Stomach (tissue), 9 donors: ENCODE data around the gene ERG. TPM values are rescaled to one million over a fixed set of nuclear protein-coding genes. Genes with fewer than 3 reads are reported as not detected.

ENCODE experiments used
- DNase-seq, 2 donors: peaks; one replicate each; pipeline versions ENCODE4 v3.0.0 to v3.0.0-alpha.2; 2013 to 2019
- H3K27ac ChIP-seq, 5 donors: fragments of 200-600 bp in 4 of 5; sonication (generic) in 4 of 5; one replicate each; pipeline ENCODE4 v1.5.1; 2013 to 2019; ENCODE audit warnings: mild to moderate bottlenecking in 1 of 5, moderate library complexity in 1 of 5
- H3K27me3 ChIP-seq, 3 donors: fragments of 200-600 bp; sonication (generic); one replicate each; pipeline ENCODE4 v1.5.1; 2017 to 2019; ENCODE audit warnings: mixed run types in 1 of 3
- H3K36me3 ChIP-seq, 4 donors: fragments of 200-600 bp; sonication (generic); 1 replicate in 3 of 4; 2 replicates in 1 of 4; pipeline ENCODE4 v1.5.1; 2016 to 2019
- H3K4me1 ChIP-seq, 4 donors: fragments of 200-600 bp; sonication (generic); one replicate each; pipeline ENCODE4 v1.5.1; 2016 to 2019
- H3K4me3 ChIP-seq, 4 donors: fragments of 200-600 bp; sonication (generic) in 3 of 4; one replicate each; pipeline ENCODE4 v1.5.1; 2016 to 2019; ENCODE audit warnings: mild to moderate bottlenecking in 1 of 4
- H3K9me3 ChIP-seq, 4 donors: fragments of 200-600 bp; sonication (generic); one replicate each; pipeline ENCODE4 v1.5.1; 2016 to 2019
- CTCF ChIP-seq, 7 experiments: fragments of 450-650 bp in 4 of 7; fragments of 200-600 bp in 3 of 7; sonication (generic) in 3 of 7; IDR thresholded peaks; one replicate each; pipeline ENCODE4 v1.5.1; 2016 to 2019; ENCODE audit warnings: antibody characterized with exemption in 7 of 7, control low read depth in 2 of 7, mild to moderate bottlenecking in 1 of 7
- EP300 ChIP-seq: sonication (generic); formaldehyde crosslinking; IDR thresholded peaks from one replicate; pipeline ENCODE4 v1.6.1; 2017; ENCODE audit warnings: antibody characterized with exemption
- POLR2A ChIP-seq, 4 donors: fragments of 450-650 bp; IDR thresholded peaks; one replicate each; pipeline ENCODE4 v1.6.1; 2016; ENCODE audit warnings: antibody characterized with exemption in 4 of 4, control low read depth in 2 of 4, mild to moderate bottlenecking in 1 of 4, moderate library complexity in 1 of 4
- POLR2AphosphoS5 ChIP-seq, 3 donors: sonication (generic); formaldehyde crosslinking; IDR thresholded peaks; one replicate each; pipeline ENCODE4 v1.6.1; 2016; ENCODE audit warnings: antibody characterized with exemption in 3 of 3
- WGBS, 5 donors: extraction: QIAGEN DNeasy Blood & Tissue Kit in 3 of 5; methylation state at CpG; one replicate each; pipeline versions ENCODE4 v1.1.5 to v1.1.7; 2013 to 2018; 5-methylcytosine and 5-hydroxymethylcytosine counted together
- intact Hi-C: fragments of 100-400 bp; cut with DNase I; formaldehyde crosslinking; loops from one replicate; pipeline ENCODE4 v1.15.1; 2023; ENCODE audit warnings: low total_unique reads
- polyA plus RNA-seq, 3 donors: library from polyadenylated mRNA; stranded (reverse); fragments of 200-250 nt; gene quantifications; one replicate each; pipeline ENCODE4 v1.2.3, GENCODE V29; 2013
- total RNA-seq, 5 donors: library from RNA; depleted of rRNA; stranded (reverse); fragments of >200 nt; gene quantifications; one replicate each; pipeline versions ENCODE4 v1.1.0 to v1.2.3, GENCODE V29; 2014 to 2016
- donor health status: healthy with polysubstance abuse.
- donor health status: Bipolar disorder and iron deficiency.
- donor health status: healthy.

ERG gene
- total and polyA plus RNA-seq, 8 donors, result 0.58 to 14.5 (median 5.4) TPM; not detected in 1

- DNase-seq, result no peak
- WGBS, 5 donors, result 81 to 93% (median 84%) methylated on average over 5 of the region's 5 CpGs
- TF ChIP-seq POLR2AphosphoS5 (IDR thresholded peaks at IDR 0.05) (no peak), EP300 (no peak), POLR2A (IDR thresholded peaks at IDR 0.05) (no peak), CTCF (IDR thresholded peaks at IDR 0.05) (no peak)
- H3K36me3 ChIP-seq, result no peaks in the 10 kb centered on the region
- no peak overlapping the region for H3K4me3 ChIP-seq
- no peaks in the 10 kb centered on the region for H3K9me3 ChIP-seq
- intact Hi-C loops, result no loop called here
- H3K27ac ChIP-seq, result peak overlapping the region in 1 of 5 donors; percentile 4
- peaks cover 0 to 11% (median 0%) of the 10 kb centered on the region in 4 donors for H3K4me1 ChIP-seq
- peaks cover 0 to 37% (median 13%) of the 10 kb centered on the region in 3 donors for H3K27me3 ChIP-seq
These were observed 26.5 kb downstream of the ERG start for GRCh38 chr21:38471766-38472165.

GRCh38 chr21:38470755-38471154 lies 27.5 kb downstream of the ERG start:
- H3K9me3 ChIP-seq, result no peaks in the 10 kb centered on the region
- no peak overlapping the region for H3K4me3 ChIP-seq
- DNase-seq, result no peak
- H3K4me1 ChIP-seq, result peaks cover 0 to 11% (median 0%) of the 10 kb centered on the region in 4 donors
- no peaks in the 10 kb centered on the region for H3K36me3 ChIP-seq
- H3K27ac ChIP-seq, result no peak overlapping the region
- TF ChIP-seq EP300 (no peak), POLR2AphosphoS5 (IDR thresholded peaks at IDR 0.05) (no peak), POLR2A (IDR thresholded peaks at IDR 0.05) (no peak), CTCF (IDR thresholded peaks at IDR 0.05) (no peak)
- WGBS, 5 donors, result 30 to 55% (median 47%) methylated on average over 3 of the region's 3 CpGs
- peaks cover 0 to 29% (median 13%) of the 10 kb centered on the region in 3 donors for H3K27me3 ChIP-seq
- intact Hi-C loops, result no loop called here

- WGBS, 5 donors, result 38 to 58% (median 41%) methylated on average over 1 of the region's 1 CpG
- DNase-seq, result no peak
- Histone ChIP-seq H3K36me3 (no peaks in the 10 kb centered on the region), H3K4me1 (peaks cover 0 to 5% (median 0%) of the 10 kb centered on the region in 4 donors), H3K4me3 (no peak overlapping the region), H3K9me3 (no peaks in the 10 kb centered on the region), H3K27me3 (peaks cover 0 to 20% (median 13%) of the 10 kb centered on the region in 3 donors), H3K27ac (no peak overlapping the region)
- TF ChIP-seq POLR2A (IDR thresholded peaks at IDR 0.05) (no peak), POLR2AphosphoS5 (IDR thresholded peaks at IDR 0.05) (no peak), CTCF (IDR thresholded peaks at IDR 0.05) (no peak), EP300 (no peak)
- intact Hi-C loops, result no loop called here
These were observed 28.6 kb downstream of the ERG start for GRCh38 chr21:38469642-38470041.

- 32 to 55% (median 53%) methylated on average over 4 of the region's 4 CpGs for WGBS, 5 donors
- Histone ChIP-seq H3K27ac (no peak overlapping the region), H3K4me1 (peaks cover 0 to 5% (median 0%) of the 10 kb centered on the region in 4 donors), H3K27me3 (peaks cover 0 to 13% (median 9%) of the 10 kb centered on the region in 3 donors), H3K9me3 (no peaks in the 10 kb centered on the region), H3K36me3 (no peaks in the 10 kb centered on the region), H3K4me3 (no peak overlapping the region)
- DNase-seq, result no peak
- no peak for TF ChIP-seq EP300
- no peak for TF ChIP-seq CTCF (IDR thresholded peaks at IDR 0.05)
- TF ChIP-seq POLR2AphosphoS5 (IDR thresholded peaks at IDR 0.05), result no peak
- no peak for TF ChIP-seq POLR2A (IDR thresholded peaks at IDR 0.05)
- intact Hi-C loops, result no loop called here
These were observed 29.3 kb downstream of the ERG start for GRCh38 chr21:38468989-38469388.
